Keratinocyte (primary cell): ENCODE data around the gene CYCS.
"Not testable (repeated sequence)": the region's sequence is repeated elsewhere in the genome, so short reads cannot be mapped to it uniquely, and the experiment has no call there.

Source experiments
- EZH2 ChIP-seq: IDR thresholded peaks from one replicate; pipeline ENCODE4 v1.6.1; 2012; ENCODE audit warnings: inconsistent platforms, mild to moderate bottlenecking, low read length, moderate library complexity
- TF ChIP-seq, protein P1 (sequence below), 3 experiments: IDR thresholded peaks in 1 of 3; conservative IDR thresholded peaks in 1 of 3; optimal IDR thresholded peaks in 1 of 3; 2 replicates in 2 of 3; 3 replicates in 1 of 3; pipeline versions ENCODE3 to v1.5.1; 2011; ENCODE audit warnings: low read length in 3 of 3, mild to moderate bottlenecking in 3 of 3, moderate library complexity in 2 of 3, control low read depth in 1 of 3, inconsistent platforms in 1 of 3; ENCODE audit not compliant: insufficient read depth in 2 of 3; ENCODE audit errors: extremely low read depth in 1 of 3

DNA sequence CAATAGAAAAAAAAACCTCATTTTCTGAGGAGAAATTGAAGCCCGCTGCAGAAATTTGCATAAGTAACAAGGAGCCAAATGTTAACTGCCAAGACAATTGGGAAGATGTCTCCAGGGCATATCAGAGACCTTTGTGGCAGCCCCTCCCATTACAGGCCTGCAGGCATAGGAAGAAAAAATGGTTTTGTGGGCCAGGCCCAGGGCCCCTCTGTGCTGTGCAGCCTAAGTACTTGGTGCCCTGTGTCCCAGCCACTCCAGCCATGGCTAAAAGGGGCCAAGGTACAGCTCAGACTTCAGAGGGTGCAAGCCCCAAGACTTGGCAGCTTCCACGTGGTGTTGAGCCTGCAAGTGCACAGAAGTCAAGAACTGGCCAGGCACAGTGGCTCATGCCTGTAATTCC is 14.5 kb downstream of the CYCS start:
- TF ChIP-seq, protein P1, sequence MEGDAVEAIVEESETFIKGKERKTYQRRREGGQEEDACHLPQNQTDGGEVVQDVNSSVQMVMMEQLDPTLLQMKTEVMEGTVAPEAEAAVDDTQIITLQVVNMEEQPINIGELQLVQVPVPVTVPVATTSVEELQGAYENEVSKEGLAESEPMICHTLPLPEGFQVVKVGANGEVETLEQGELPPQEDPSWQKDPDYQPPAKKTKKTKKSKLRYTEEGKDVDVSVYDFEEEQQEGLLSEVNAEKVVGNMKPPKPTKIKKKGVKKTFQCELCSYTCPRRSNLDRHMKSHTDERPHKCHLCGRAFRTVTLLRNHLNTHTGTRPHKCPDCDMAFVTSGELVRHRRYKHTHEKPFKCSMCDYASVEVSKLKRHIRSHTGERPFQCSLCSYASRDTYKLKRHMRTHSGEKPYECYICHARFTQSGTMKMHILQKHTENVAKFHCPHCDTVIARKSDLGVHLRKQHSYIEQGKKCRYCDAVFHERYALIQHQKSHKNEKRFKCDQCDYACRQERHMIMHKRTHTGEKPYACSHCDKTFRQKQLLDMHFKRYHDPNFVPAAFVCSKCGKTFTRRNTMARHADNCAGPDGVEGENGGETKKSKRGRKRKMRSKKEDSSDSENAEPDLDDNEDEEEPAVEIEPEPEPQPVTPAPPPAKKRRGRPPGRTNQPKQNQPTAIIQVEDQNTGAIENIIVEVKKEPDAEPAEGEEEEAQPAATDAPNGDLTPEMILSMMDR (optimal IDR thresholded peaks at IDR 0.05 in 1 of 3, IDR thresholded peaks at IDR 0.05 in 1 of 3, conservative IDR thresholded peaks at IDR 0.05 in 1 of 3; ENCODE audit: extremely low read depth in 1 of 3, insufficient read depth in 2 of 3, low read length in 3 of 3), result not testable (repeated sequence)
- TF ChIP-seq EZH2, result not testable (repeated sequence)
